T-helper 2 cell treated with Interferon-gamma antibody and Interleukin-4, amounts not matched to agents 5 μg/mL and 100 μg/mL, for 36 hours (primary cell): ENCODE data around the gene ZNF675.
"Not testable (repeated sequence)": the region's sequence is repeated elsewhere in the genome, so short reads cannot be mapped to it uniquely, and the experiment has no call there.

Experiments used
- DNase-seq: peaks from one replicate; pipeline ENCODE4 v3.0.0; 2021; ENCODE audit warnings: low spot score
- H3K27ac Mint-ChIP-seq: one replicate; pipeline ENCODE4 v1.8.0; 2021; ENCODE audit warnings: mild to moderate bottlenecking, mixed read lengths
- H3K27me3 Mint-ChIP-seq: one replicate; pipeline ENCODE4 v1.8.0; 2021; ENCODE audit warnings: low read depth, mixed read lengths
- H3K36me3 Mint-ChIP-seq: one replicate; pipeline ENCODE4 v1.8.0; 2021; ENCODE audit warnings: low read depth, mixed read lengths
- H3K4me1 Mint-ChIP-seq: one replicate; pipeline ENCODE4 v1.8.0; 2021; ENCODE audit warnings: low read depth, mixed read lengths
- H3K4me3 Mint-ChIP-seq: one replicate; pipeline ENCODE4 v1.8.0; 2022; ENCODE audit warnings: mild to moderate bottlenecking, moderate library complexity, mixed read lengths
- H3K9me3 Mint-ChIP-seq: one replicate; pipeline ENCODE4 v1.8.0; 2021; ENCODE audit warnings: mixed read lengths

Gene ZNF675

GRCh38 chr19:23686621-23687423, at the start of gene ZNF675:
Gene ZNF675 (minus strand): TSS chr19:23687212. CDS start chr19:23687033, 179 bp downstream.
- H3K9me3 Mint-ChIP-seq = peaks cover 27% of the 10 kb centered on the region
- DNase-seq = peak; percentile 83
- no peaks in the 10 kb centered on the region for H3K27me3 Mint-ChIP-seq
- peak within 1 kb of the TSS; percentile 99 for H3K4me3 Mint-ChIP-seq
- peaks cover 43% of the 10 kb centered on the region for H3K36me3 Mint-ChIP-seq
- peaks cover 12% of the 10 kb centered on the region for H3K4me1 Mint-ChIP-seq
- peak within 1 kb of the TSS; percentile 98 for H3K27ac Mint-ChIP-seq

- not testable (repeated sequence) for H3K4me3 Mint-ChIP-seq, H3K36me3 Mint-ChIP-seq, H3K27ac Mint-ChIP-seq, H3K4me1 Mint-ChIP-seq, DNase-seq, H3K27me3 Mint-ChIP-seq
- H3K9me3 Mint-ChIP-seq = peaks cover 35% of the 10 kb centered on the region
Observed at GRCh38 chr19:23730729-23731465, 43.9 kb upstream of the ZNF675 start.

- not testable (repeated sequence) for H3K27ac Mint-ChIP-seq, H3K27me3 Mint-ChIP-seq, DNase-seq, H3K4me3 Mint-ChIP-seq, H3K36me3 Mint-ChIP-seq, H3K4me1 Mint-ChIP-seq
- peaks cover 39% of the 10 kb centered on the region for H3K9me3 Mint-ChIP-seq
Observed at GRCh38 chr19:23724161-23724560, 37.1 kb upstream of the ZNF675 start.

- Mint-ChIP-seq H3K4me3 (no peak overlapping the region), H3K27me3 (no peaks in the 10 kb centered on the region), H3K4me1 (no peaks in the 10 kb centered on the region), H3K36me3 (peaks cover 1% of the 10 kb centered on the region), H3K9me3 (peaks cover 23% of the 10 kb centered on the region), H3K27ac (no peak overlapping the region)
- no peak for DNase-seq
Observed at GRCh38 chr19:23718802-23719201, 31.8 kb upstream of the ZNF675 start.

GRCh38 chr19:23716792-23717191, 29.8 kb upstream of the ZNF675 start:
- Mint-ChIP-seq H3K36me3 (peaks cover 1% of the 10 kb centered on the region), H3K27me3 (no peaks in the 10 kb centered on the region)
- no peak for DNase-seq

GRCh38 chr19:23709347-23709746, 22.3 kb upstream of the ZNF675 start:
- Mint-ChIP-seq H3K4me1 (no peaks in the 10 kb centered on the region), H3K27me3 (no peaks in the 10 kb centered on the region), H3K9me3 (peaks cover 20% of the 10 kb centered on the region), H3K36me3 (no peaks in the 10 kb centered on the region), H3K27ac (no peak overlapping the region), H3K4me3 (no peak overlapping the region)
- DNase-seq = no peak

More at GRCh38 chr19:23716792-23717191, 29.8 kb upstream of the ZNF675 start:
- H3K27ac Mint-ChIP-seq = no peak overlapping the region
- H3K4me3 Mint-ChIP-seq = no peak overlapping the region
- H3K9me3 Mint-ChIP-seq = peaks cover 17% of the 10 kb centered on the region
- H3K4me1 Mint-ChIP-seq = no peaks in the 10 kb centered on the region

GRCh38 chr19:23706657-23707056, 19.6 kb upstream of the ZNF675 start:
- Mint-ChIP-seq H3K4me1 (no peaks in the 10 kb centered on the region), H3K27me3 (no peaks in the 10 kb centered on the region)

GRCh38 chr19:23699521-23699860, 12.5 kb upstream of the ZNF675 start:
- Mint-ChIP-seq H3K4me1 (no peaks in the 10 kb centered on the region), H3K27ac (no peak overlapping the region), H3K4me3 (no peak overlapping the region), H3K27me3 (no peaks in the 10 kb centered on the region), H3K36me3 (no peaks in the 10 kb centered on the region), H3K9me3 (peaks cover 70% of the 10 kb centered on the region)
- DNase-seq = no peak

More at GRCh38 chr19:23706657-23707056, 19.6 kb upstream of the ZNF675 start:
- Mint-ChIP-seq H3K9me3 (peaks cover 38% of the 10 kb centered on the region), H3K27ac (no peak overlapping the region), H3K36me3 (no peaks in the 10 kb centered on the region), H3K4me3 (no peak overlapping the region)
- no peak for DNase-seq

- Mint-ChIP-seq H3K27me3 (no peaks in the 10 kb centered on the region), H3K9me3 (peaks cover 70% of the 10 kb centered on the region), H3K36me3 (no peaks in the 10 kb centered on the region), H3K27ac (no peak overlapping the region), H3K4me3 (no peak overlapping the region), H3K4me1 (no peaks in the 10 kb centered on the region)
- DNase-seq = no peak
Observed at GRCh38 chr19:23698711-23699520, 11.9 kb upstream of the ZNF675 start.

- not testable (repeated sequence) for H3K27ac Mint-ChIP-seq, H3K36me3 Mint-ChIP-seq, DNase-seq, H3K4me1 Mint-ChIP-seq, H3K4me3 Mint-ChIP-seq, H3K27me3 Mint-ChIP-seq
- peaks cover 40% of the 10 kb centered on the region for H3K9me3 Mint-ChIP-seq
Observed at GRCh38 chr19:23692937-23693336, 5.9 kb upstream of the ZNF675 start.

GRCh38 chr19:23673132-23673531, 13.9 kb downstream of the ZNF675 start:
- Mint-ChIP-seq H3K9me3 (peaks cover 69% of the 10 kb centered on the region), H3K27me3 (no peaks in the 10 kb centered on the region), H3K4me1 (no peaks in the 10 kb centered on the region), H3K4me3 (no peak overlapping the region), H3K36me3 (peaks cover 82% of the 10 kb centered on the region), H3K27ac (no peak overlapping the region)
- no peak for DNase-seq

GRCh38 chr19:23668606-23669005, 18.4 kb downstream of the ZNF675 start:
- not testable (repeated sequence) for H3K27me3 Mint-ChIP-seq, H3K4me3 Mint-ChIP-seq, H3K27ac Mint-ChIP-seq, DNase-seq, H3K4me1 Mint-ChIP-seq
- peaks cover 86% of the 10 kb centered on the region for H3K36me3 Mint-ChIP-seq
- peaks cover 70% of the 10 kb centered on the region for H3K9me3 Mint-ChIP-seq

GRCh38 chr19:23665651-23666410, 21.2 kb downstream of the ZNF675 start:
- Mint-ChIP-seq H3K27ac (no peak overlapping the region), H3K9me3 (peaks cover 66% of the 10 kb centered on the region), H3K4me1 (no peaks in the 10 kb centered on the region), H3K36me3 (peaks cover 85% of the 10 kb centered on the region), H3K4me3 (no peak overlapping the region), H3K27me3 (no peaks in the 10 kb centered on the region)
- no peak for DNase-seq
